Lower lobe of right lung (tissue), 2 donors: ENCODE data around the gene LAMTOR5. TPM values are rescaled to one million over a fixed set of nuclear protein-coding genes. Genes with fewer than 3 reads are reported as not detected.

ENCODE experiments used
- ATAC-seq, 2 donors: fragments of 200-7000 bp; cut with Tn5 transposase; one replicate each; pipeline ENCODE4 v1.9.1; 2020 to 2022; ENCODE audit warnings: mild to moderate bottlenecking in 2 of 2, moderate library complexity in 2 of 2
- DNase-seq: peaks from one replicate; pipeline ENCODE4 v3.0.0-alpha.2; 2020
- H3K27ac ChIP-seq: fragments of 200-600 bp; one replicate; pipeline ENCODE4 v1.8.0; 2022
- H3K27me3 ChIP-seq: fragments of 200-600 bp; one replicate; pipeline ENCODE4 v1.8.0; 2022; ENCODE audit warnings: low read depth
- H3K36me3 ChIP-seq: fragments of 200-600 bp; one replicate; pipeline ENCODE4 v1.8.0; 2022; ENCODE audit warnings: mild to moderate bottlenecking
- H3K4me1 ChIP-seq: fragments of 200-600 bp; one replicate; pipeline ENCODE4 v1.8.0; 2022
- H3K4me3 ChIP-seq: fragments of 200-600 bp; one replicate; pipeline ENCODE4 v1.8.0; 2022; ENCODE audit warnings: mild to moderate bottlenecking
- H3K9me3 ChIP-seq: fragments of 200-600 bp; one replicate; pipeline ENCODE4 v1.8.0; 2022
- CTCF ChIP-seq: fragments of 200-600 bp; IDR thresholded peaks from one replicate; pipeline ENCODE4 v1.8.0; 2022; ENCODE audit warnings: antibody characterized with exemption, mild to moderate bottlenecking
- intact Hi-C: fragments of 100-400 bp; cut with DNase I; formaldehyde crosslinking; loops from one replicate; pipeline ENCODE4 v1.11.0; 2022
- total RNA-seq: library from RNA; stranded (reverse); fragmentation: NEBNext Ultra II Directional; extraction: Animal tissue kit (Norgen Biotek cat#: 25700); gene quantifications from one replicate; pipeline ENCODE4 v1.2.1, GENCODE V29; 2021
- donor health status: DM: no; HTN: yes; CAD: no; lungs with severe emphysema.

Gene LAMTOR5
- total RNA-seq, 1 donor from 2014 or later: 121 TPM

GRCh38 chr1:110383251-110383990, 24.1 kb downstream of the LAMTOR5 start:
- H3K27me3 ChIP-seq: no peaks in the 10 kb centered on the region
- H3K27ac ChIP-seq: peak overlapping the region; percentile 60
- TF ChIP-seq CTCF: no peak
- no peaks in the 10 kb centered on the region for H3K9me3 ChIP-seq
- intact Hi-C loops: no loop called here
- no peak overlapping the region for H3K4me3 ChIP-seq
- peaks cover 23% of the 10 kb centered on the region for H3K36me3 ChIP-seq
- peaks cover 22% of the 10 kb centered on the region for H3K4me1 ChIP-seq
- DNase-seq (no peak), ATAC-seq (no peak)

- intact Hi-C loops: no loop called here
- Histone ChIP-seq H3K36me3 (peaks cover 48% of the 10 kb centered on the region), H3K27ac (peak overlapping the region; percentile 71), H3K4me1 (peaks cover 22% of the 10 kb centered on the region), H3K4me3 (no peak overlapping the region), H3K27me3 (no peaks in the 10 kb centered on the region), H3K9me3 (no peaks in the 10 kb centered on the region)
- DNase-seq (no peak), ATAC-seq (peak; percentile 75 to 89)
- TF ChIP-seq CTCF: no peak
Observed at GRCh38 chr1:110380672-110381283, 26.7 kb downstream of the LAMTOR5 start.

DNA sequence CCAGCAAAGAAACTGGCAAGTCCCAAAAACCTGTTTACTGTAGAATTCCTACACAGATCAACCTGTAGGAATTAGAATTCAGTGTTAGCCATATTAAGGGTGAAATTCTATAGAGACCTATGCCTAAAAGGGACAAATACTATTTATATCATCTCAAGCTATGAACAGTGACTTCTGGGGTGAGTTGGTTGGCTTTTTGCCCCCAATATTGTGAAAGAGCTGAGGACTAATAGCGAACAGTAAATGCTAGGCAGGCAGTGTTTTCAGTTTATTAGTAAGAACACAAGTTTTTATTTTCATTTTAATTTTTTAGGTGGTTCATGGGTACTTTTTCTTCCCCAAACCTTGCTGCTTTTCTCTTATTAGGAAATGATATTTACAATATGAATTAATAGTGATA, 32.0 kb downstream of the LAMTOR5 start:
- no peaks in the 10 kb centered on the region for H3K9me3 ChIP-seq
- no peak for DNase-seq
- no peak overlapping the region for H3K4me3 ChIP-seq
- intact Hi-C loops: no loop called here
- no peak overlapping the region for H3K27ac ChIP-seq
- TF ChIP-seq CTCF: no peak
- peaks cover 75% of the 10 kb centered on the region for H3K36me3 ChIP-seq
- ATAC-seq: no peak
- H3K27me3 ChIP-seq: no peaks in the 10 kb centered on the region
- H3K4me1 ChIP-seq: peaks cover 5% of the 10 kb centered on the region

GRCh38 chr1:110370827-110371226, 36.7 kb downstream of the LAMTOR5 start:
- Histone ChIP-seq H3K9me3 (no peaks in the 10 kb centered on the region), H3K27ac (no peak overlapping the region), H3K4me1 (no peaks in the 10 kb centered on the region), H3K27me3 (no peaks in the 10 kb centered on the region), H3K36me3 (peaks cover 59% of the 10 kb centered on the region), H3K4me3 (no peak overlapping the region)
- no peak for TF ChIP-seq CTCF
- peak in 1 of 2 donors; percentile 37 for ATAC-seq
- intact Hi-C loops: no loop called here
- DNase-seq: no peak

- intact Hi-C loops: no loop called here
- Histone ChIP-seq H3K27ac (no peak overlapping the region), H3K36me3 (peaks cover 48% of the 10 kb centered on the region), H3K27me3 (no peaks in the 10 kb centered on the region), H3K4me3 (no peak overlapping the region), H3K9me3 (no peaks in the 10 kb centered on the region), H3K4me1 (no peaks in the 10 kb centered on the region)
- DNase-seq (no peak), ATAC-seq (no peak)
- no peak for TF ChIP-seq CTCF
Observed at GRCh38 chr1:110364221-110364620, 43.3 kb downstream of the LAMTOR5 start.
